ENCODE results near the gene FOXE3. TPM values are rescaled to one million over a fixed set of nuclear protein-coding genes. Genes with fewer than 3 reads are reported as not detected.

FOXE3 gene
- total RNA-seq, 1 donor from 2014 or later, result not detected

GRCh38 chr1:47382399-47382983 is 33.6 kb upstream of the FOXE3 start:
- TF ChIP-seq CTCF (IDR thresholded peaks at IDR 0.05; ENCODE audit: insufficient read depth, low read length, severe bottlenecking), result no peak
- no peak overlapping the region for H3K4me3 ChIP-seq (ENCODE audit: low read depth, low read length)
- H3K27me3 ChIP-seq (ENCODE audit: control insufficient read depth, insufficient read depth, low read length), result no peaks in the 10 kb centered on the region
- no peak for FAIRE-seq
- no peak for DNase-seq (ENCODE audit: low read depth)
- peaks cover 1% of the 10 kb centered on the region for H3K36me3 ChIP-seq (ENCODE audit: control insufficient read depth, insufficient read depth, low read length)

GRCh38 chr1:47384083-47384482 is 32.0 kb upstream of the FOXE3 start:
- no peak for FAIRE-seq
- H3K4me3 ChIP-seq (ENCODE audit: low read depth, low read length), result no peak overlapping the region
- no peak for DNase-seq (ENCODE audit: low read depth)
- TF ChIP-seq CTCF (IDR thresholded peaks at IDR 0.05; ENCODE audit: insufficient read depth, low read length, severe bottlenecking), result no peak
- H3K27me3 ChIP-seq (ENCODE audit: control insufficient read depth, insufficient read depth, low read length), result no peaks in the 10 kb centered on the region
- peaks cover 1% of the 10 kb centered on the region for H3K36me3 ChIP-seq (ENCODE audit: control insufficient read depth, insufficient read depth, low read length)

GRCh38 chr1:47385020-47385419 is 31.1 kb upstream of the FOXE3 start:
- DNase-seq (ENCODE audit: low read depth) (no peak), FAIRE-seq (no peak)
- TF ChIP-seq CTCF (IDR thresholded peaks at IDR 0.05; ENCODE audit: insufficient read depth, low read length, severe bottlenecking), result no peak
- Histone ChIP-seq H3K36me3 (ENCODE audit: control insufficient read depth, insufficient read depth, low read length) (no peaks in the 10 kb centered on the region), H3K27me3 (ENCODE audit: control insufficient read depth, insufficient read depth, low read length) (no peaks in the 10 kb centered on the region), H3K4me3 (ENCODE audit: low read depth, low read length) (no peak overlapping the region)

GRCh38 chr1:47386268-47386667 is 29.8 kb upstream of the FOXE3 start:
- H3K36me3 ChIP-seq (ENCODE audit: control insufficient read depth, insufficient read depth, low read length), result no peaks in the 10 kb centered on the region
- DNase-seq (ENCODE audit: low read depth) (no peak), FAIRE-seq (no peak)
- no peak overlapping the region for H3K4me3 ChIP-seq (ENCODE audit: low read depth, low read length)
- no peaks in the 10 kb centered on the region for H3K27me3 ChIP-seq (ENCODE audit: control insufficient read depth, insufficient read depth, low read length)
- no peak for TF ChIP-seq CTCF (IDR thresholded peaks at IDR 0.05; ENCODE audit: insufficient read depth, low read length, severe bottlenecking)

- Histone ChIP-seq H3K4me3 (ENCODE audit: low read depth, low read length) (no peak overlapping the region), H3K27me3 (ENCODE audit: control insufficient read depth, insufficient read depth, low read length) (no peaks in the 10 kb centered on the region), H3K36me3 (ENCODE audit: control insufficient read depth, insufficient read depth, low read length) (no peaks in the 10 kb centered on the region)
- FAIRE-seq, result peak; percentile 43
- TF ChIP-seq CTCF (IDR thresholded peaks at IDR 0.05; ENCODE audit: insufficient read depth, low read length, severe bottlenecking), result no peak
- no peak for DNase-seq (ENCODE audit: low read depth)
These were observed 27.8 kb upstream of the FOXE3 start for GRCh38 chr1:47388030-47388890.
